NOMO-1 treated with dmso at 0.1 percent for 144 hours (cell line): Measurements from ENCODE around the gene LRRC19.

Source experiments
- DNase-seq: peaks from one replicate; lab custom pipeline; 2025; ENCODE audit not compliant: unreplicated experiment; lab: John Stamatoyannopoulos, UW

LRRC19 gene, protein sequence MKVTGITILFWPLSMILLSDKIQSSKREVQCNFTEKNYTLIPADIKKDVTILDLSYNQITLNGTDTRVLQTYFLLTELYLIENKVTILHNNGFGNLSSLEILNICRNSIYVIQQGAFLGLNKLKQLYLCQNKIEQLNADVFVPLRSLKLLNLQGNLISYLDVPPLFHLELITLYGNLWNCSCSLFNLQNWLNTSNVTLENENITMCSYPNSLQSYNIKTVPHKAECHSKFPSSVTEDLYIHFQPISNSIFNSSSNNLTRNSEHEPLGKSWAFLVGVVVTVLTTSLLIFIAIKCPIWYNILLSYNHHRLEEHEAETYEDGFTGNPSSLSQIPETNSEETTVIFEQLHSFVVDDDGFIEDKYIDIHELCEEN

DNA sequence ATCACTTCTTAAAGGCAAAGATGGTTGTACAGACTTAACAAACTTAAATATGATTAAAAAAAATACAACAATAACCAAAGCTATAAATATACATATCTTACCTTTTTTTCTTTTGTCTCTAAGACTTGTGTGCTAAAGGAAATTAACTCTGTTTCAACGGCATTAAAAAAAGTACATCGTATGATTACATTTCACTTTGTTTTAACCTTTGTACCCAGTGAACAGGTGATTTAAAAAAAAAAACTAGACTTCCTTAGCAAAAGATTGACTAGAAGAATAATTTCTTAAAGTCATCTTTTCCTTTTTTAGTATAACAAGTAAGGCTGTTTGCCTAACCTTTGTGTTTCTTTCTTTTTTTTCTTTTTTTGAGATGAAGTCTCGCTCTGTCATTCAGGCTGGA, at the start of gene LRRC19:
Gene LRRC19 (minus strand): TSS at position 182 of the 400 bp plus-strand sequence. CDS start 5,978 bp downstream, outside the sequence.
- no peak for DNase-seq

DNA sequence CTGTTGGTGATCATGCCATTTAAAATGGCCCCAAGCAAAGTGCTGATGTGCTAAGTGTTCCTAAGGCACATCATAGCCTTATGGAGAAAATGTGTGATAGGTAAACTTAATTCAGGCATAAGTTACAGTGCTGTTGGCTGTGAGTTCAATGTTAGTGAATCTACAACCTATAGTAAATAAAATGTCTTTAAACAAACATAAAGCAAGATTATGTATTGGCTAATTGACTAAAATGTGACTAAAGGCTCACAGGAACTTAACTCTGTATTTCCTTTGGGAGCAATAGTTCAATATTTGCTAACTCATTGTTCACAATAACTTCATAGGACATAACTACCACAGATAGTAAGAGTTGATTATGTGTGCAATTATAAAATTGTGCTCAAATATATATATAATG, 49.4 kb upstream of the LRRC19 start:
- no peak for DNase-seq

DNA sequence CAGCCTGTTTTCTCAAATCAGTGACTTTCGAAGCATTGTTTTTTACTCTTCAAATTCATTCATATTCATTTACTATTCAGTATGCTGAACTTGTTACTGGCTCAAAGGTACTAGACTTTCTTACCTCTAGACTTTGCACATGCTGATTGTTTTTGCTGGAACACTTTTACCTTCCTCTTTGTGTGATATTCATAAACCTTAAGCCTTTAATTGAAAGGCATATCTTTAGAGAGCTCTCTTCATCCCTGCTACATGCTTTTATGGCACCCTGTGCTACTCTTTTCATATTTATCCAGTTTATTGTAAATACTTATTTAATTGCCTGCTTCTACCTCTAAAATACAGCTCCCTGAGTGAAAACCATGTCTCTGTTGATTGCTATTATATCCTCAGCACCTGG, 48.7 kb upstream of the LRRC19 start:
- no peak for DNase-seq

DNA sequence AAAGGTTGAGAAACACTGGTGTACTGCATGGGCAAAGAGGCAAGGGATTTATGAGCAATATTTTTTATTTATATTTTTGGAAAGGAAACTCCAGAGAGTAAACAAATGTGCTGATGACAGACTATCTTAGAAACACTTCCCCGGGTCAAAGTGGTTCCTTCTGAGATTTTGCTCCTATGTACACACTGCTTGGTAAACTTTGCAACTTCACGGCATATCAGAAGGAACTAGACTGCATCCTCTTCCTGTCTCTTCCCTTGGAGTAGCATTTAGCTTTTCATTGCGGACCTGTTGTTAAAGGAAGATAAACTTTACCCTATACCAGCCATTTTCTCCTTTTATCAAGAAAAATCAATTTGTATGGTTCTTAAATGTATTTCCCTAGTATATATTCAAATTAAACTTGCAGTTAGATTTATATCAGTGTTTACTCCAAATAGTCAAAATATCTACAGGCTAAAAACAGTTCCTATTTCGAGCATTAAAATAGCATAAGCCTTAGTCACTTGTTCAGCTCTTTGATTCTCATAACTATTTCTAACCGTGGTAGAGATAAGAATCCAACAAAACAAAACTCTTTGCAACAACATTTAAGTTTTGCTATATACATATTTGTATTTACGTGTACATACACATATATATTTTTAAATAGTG, 48.0 kb upstream of the LRRC19 start:
- no peak for DNase-seq

DNA sequence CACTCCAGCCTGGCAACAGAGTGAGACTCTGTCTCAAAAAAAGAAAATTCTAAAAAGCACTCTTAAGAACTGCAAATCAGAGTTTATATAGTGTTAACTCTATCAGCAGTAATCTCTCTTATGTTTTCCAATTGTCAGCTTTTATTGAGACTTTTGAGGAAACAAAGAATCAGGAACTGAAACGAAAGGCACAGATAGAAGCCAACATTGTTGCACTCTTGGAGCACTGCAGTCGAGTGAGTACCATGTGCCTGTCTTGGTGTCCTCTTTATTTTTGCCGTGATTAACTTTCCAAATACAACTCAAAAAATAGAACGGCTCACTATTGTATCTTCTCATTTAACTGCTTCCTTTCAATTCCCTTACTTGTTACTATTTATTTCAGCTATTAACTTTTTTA, 41.7 kb upstream of the LRRC19 start:
- DNase-seq = no peak

DNA sequence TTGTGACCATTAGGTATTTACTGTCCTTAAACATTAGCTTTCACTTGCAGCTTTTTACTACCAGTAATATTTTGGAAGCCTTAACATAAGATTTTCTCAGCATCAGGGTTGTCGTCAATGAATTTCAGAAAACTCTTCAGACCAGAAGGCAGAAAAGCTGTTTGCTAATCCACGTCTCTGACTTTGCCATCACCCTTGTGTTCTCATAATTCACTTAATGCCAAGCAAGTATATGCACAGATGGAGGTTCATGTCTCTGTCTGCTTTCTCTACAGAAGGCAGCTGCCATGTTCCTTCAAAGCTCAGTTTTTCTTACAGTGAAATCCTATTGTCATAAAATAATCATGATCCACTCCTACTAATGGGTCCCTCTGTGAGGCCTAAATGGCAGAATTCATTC, 37.7 kb upstream of the LRRC19 start:
- no peak for DNase-seq

DNA sequence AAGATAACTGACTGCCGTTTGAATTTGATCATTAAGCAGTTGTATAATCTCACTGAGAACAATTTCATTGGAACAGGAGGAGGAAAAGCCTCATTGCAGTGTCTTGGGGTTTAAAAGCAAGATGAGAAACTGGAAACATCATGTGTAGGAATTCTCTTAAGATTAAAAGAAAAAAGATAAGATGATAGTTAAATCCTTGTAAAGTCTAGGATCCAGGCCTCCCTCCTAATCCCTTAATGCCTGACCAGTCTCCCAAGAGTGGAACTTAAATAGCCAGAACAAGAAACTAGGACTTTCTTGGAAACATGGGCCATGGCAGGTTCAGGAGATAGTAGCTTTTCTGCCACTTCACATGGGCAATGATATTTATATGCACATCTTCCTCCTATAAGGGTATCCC, 37.0 kb upstream of the LRRC19 start:
- DNase-seq = no peak

DNA sequence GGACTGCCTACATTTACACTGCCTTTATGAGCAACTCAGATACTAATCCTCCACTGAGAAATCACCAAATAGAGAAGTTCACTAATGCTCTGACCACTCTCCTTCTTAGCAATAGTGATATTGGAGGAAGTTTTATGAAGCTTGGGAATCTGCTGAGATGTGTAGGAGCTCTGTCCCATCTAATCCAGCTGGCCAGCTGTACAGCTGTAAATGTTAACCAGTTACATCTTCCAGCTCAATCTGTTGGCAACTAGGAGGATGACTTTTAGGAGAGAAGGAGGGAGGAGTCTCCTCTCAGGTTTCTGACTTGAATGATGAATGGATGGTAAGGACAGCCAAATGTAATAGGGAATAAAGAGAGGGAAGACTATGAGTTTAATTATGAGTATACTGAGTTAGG, 36.3 kb upstream of the LRRC19 start:
- no peak for DNase-seq

DNA sequence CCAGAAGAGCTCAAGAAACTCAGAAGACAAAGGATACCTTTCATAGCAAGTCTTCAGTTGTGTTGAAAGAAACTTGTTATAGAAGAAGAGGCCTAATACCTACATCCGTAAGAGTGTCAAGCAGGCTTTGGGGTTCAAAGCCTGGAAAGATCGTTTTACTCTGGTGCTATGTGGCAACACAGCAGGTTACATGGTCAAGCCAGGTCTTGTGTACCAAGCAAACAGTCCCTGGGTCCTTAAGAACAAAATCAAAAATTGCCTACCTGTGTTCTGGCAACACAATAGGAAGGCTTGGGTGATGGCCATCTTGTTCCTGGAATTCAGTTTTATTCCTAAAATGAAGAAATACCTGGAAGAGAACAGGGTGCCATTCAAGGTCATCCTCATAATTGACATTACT, 32.0 kb upstream of the LRRC19 start:
- DNase-seq = no peak

DNA sequence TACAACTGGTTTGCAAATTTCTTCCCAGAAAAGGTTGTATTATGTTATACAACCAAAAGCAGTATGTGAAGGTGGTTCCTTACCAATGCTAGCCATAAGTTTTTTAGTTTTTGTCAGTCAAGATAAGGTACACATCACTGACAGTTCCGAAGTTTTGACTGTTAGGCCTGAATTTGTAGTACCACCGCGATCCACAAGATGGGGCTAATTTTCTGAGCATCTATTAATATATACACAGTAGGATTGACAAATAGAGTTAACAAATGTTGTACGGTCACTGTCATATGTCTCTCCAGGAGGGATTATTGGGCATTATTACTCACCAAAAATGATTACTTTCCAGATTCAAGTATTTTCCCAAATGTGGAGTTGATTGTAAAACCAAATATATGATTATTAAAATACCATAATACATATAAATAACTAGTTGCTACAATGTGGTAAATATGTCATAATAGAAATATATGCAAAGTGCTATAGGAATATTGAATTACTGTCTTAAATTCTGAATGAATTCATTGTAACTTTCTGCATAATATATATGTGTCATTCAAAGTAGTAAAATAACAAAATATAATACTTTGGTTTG, 28.4 kb upstream of the LRRC19 start:
- no peak for DNase-seq

DNA sequence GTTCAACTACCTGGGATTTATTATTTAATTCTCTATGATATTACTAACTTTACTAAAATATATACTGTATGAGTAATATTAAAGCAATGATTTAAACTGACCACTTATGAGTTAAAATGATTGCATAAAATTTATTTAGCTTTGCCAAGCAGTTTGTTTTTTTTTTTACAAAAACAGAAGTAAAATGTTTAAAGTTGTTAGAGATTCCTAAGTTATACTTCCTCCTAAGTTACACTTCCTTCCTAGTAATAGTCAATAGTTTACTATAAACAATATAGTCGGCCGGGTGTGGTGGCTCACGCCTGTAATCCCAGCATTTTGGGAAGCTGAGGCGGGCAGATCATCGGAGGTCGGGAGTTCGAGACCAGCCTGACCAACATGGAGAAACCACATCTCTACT, 23.7 kb upstream of the LRRC19 start:
- DNase-seq = no peak

DNA sequence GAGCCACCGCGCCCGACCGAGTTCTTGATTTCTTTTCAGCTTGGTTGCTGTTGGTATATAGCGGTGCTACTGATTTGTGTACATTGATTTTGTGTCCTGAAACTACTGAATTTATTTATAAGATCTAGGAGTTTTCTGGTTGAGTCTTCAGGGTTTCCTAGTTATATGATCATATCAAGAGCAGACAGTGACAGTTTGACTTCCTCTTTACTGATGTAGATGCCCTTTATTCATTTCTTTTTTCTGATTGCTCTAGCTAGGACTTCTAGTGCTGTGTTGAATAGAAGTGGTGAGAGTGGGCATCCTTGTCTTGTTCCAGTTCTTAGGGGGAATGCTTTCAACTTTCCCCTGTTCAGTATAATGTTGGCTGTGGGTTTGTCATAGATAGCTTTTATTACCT, 17.4 kb upstream of the LRRC19 start:
- no peak for DNase-seq

DNA sequence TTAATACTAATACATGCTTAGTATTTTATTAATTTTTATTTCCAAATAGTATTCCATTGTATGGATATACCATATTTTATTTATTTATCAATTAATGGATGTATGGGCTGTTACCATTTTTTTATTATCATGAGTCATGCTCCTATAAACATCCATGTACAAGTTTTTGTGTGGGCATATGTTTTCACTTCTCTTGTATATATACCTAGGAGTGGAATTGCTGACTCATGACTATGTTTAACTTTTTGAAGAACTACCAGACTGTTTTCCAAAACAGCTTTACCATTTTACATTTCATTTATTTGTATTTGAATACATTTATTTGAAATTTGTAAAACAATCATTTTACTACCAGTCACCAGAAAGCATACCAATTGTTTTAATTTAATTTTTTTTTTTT, 14.1 kb upstream of the LRRC19 start:
- no peak for DNase-seq

DNA sequence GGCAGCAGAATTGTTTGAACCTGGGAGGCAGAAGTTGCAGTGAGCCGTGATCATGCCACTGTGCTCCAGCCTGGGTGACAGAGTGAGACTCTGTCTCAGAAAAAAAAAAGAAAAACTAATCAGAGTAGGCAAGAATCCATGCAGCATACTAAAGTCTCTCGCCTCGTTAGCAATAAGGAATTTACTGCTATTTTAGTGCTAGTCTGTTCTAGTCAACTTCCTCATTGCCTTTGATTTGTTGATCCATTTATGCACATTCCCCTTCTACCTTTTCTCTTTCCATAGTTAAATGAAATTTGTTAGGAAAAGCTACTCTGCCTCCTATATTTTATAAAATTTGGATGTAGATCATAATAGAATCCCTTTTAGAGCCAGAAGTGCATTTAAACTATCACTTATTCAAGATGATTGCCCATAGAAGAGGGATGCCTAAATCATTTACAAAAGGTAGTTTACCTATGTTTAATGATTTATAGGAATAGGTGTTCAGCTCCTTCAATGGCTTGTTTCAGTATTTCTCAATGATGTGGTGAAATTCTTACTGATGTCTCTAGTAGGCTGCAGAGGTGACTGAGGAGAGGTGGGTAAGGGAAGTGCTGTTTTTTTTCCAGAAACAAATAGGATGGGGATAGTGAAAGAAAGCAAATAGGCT, 1.9 kb downstream of the LRRC19 start:
- DNase-seq = no peak

DNA sequence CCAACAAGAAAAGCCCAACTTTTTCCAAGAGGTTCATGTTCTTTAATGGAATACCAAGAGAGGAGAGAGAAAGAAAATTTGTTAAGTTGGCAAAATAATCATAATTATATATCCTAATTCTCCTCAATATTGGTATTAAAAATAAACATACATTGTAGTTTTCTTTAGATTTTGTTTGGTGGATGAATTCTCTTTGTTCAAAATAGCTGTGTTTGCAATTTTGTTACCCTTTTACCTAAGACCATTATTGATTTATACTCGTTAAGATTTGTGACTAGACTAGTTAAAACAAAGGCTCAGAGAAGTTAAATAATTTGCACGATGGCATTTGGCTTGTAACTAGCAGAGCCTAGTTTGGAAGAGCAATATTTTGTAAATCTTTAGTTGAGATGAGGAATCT, 9.7 kb downstream of the LRRC19 start:
- no peak for DNase-seq

DNA sequence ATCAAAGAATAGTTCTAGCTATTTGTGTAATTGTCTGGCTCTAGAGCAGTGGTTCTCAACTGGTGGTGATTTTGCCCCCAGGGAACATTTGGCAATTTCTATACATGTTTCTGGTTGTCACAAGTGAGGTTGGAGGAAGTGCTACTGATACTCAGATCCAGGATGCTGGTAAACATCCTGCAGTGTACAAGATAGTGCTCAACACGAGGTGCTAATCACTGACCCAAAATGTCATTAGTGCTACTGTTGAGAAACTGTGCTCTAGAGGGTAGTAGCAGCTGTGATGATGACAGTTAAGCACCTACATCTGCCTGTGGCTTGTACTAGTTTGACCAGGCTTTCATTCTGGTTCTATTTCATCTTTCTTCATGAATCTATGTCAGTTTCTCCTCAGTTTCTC, 22.1 kb downstream of the LRRC19 start:
- DNase-seq = no peak

DNA sequence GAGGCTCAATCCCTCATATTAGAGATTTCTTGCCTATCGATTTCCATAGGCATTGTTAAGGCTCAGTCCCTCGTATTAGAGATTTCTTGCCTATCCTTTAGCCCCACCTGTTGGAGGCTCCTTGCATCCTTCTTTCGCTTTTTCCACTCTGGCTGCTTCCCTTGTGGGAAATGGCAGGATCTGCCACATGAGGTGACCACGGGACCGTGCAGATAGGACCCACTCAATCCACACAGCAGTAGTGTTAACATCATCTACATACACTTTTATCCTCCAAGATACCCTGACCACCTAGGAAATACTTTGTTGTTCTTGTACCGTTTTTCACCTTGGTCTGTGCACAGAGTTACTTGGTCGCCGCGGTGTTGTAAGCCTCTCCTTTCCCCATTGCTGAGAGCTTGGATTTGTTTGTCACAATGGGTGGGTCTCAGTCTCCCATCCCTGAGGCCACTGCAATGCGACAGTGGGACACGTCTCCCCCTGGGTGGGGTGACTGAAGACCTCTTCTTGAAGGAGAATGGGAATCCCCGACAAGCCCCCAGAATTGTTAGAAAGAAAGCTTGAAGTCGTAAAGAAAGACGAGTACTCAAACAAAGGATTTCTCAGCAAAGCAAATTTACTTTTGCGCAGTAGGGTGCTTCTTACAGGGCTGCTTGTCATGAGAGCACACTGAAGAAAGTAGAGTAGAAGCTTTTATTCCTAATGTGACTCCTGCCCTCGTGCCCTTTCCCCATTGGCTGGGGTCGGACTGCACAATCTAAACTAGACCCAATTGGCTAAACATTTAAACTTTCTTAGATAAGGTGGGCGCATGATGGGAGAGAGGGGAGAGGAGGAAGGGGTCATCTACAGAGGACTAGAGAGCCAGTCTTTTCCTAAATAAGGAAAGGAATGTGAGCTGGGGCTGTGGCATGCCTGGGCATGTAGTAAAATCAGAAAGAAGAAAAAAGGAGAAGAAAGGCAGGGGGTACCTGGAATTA, 29.5 kb downstream of the LRRC19 start:
- no peak for DNase-seq

DNA sequence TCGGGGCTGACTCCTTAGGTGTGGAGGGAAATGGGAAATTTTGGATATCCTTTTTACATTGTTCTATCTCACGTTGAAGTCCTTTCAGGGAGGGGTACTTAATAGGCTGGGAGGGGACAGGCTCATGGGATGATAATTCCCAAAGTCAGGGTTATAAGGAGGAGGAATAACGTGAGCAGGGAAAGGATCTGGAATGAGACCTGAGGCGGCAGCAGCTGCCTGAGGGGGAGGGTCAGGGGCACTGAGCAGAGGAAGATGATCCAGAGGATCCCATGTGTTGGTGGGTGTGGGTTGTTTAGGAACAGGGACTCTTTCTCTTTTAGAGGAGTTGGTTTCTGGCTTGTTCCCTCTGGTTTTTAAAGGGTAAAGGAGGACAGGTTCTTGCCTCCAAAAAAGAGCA, 30.5 kb downstream of the LRRC19 start:
- no peak for DNase-seq

DNA sequence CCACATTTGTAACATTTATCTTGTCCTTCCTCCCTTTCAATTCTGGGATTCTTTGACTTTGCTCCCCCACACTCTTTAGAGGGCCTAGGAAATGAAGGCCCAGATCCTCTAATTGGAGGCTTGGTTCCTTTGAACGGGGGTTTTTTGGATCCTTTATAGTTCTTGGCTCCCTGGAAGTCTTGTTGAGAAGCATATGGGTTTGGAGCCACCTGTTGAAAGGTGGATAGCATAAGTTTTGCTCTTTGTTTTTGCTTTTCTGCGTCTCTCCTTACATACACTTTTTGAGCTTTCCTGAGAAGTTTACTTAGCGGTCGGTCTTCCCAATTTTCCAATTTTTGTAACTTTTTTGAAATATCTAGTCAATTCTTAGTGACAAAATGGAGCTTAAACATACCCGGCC, 31.5 kb downstream of the LRRC19 start:
- no peak for DNase-seq

DNA sequence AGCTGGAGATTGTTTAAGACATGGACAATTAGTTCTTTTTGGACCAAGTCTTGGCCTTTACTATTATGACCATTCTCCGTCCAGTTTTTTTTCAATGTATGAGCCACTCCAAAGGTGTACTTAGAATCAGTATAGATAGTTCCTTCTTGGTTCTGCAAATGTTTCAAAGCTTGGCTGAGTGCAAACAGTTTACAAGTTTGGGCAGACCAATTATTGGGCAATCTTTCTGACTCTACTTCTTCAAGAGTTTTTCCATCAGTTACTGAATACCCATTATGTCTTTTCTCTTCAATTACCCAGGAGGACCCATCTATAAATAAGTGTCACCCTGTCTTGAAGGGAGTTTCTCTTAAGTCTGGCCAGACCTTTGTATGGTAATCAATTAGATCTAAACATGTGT, 33.8 kb downstream of the LRRC19 start:
- DNase-seq = no peak

DNA sequence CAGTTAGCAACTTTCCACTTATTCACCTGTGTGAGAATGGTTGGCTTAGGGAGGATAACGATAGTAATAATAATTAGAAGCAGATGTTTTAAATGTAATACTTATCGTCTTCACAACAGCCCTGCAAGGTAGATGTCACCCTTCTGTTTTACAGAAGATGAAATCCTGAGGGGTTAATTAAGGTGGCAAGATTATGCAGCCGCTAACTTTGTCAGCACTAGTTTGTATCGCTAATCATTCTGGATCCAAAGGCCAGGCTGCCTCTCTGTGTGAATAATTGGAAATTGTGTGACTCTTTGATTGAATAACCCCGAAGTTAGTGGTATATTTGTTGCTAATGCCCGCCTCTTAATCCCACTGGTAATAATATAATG, 48.6 kb downstream of the LRRC19 start:
- DNase-seq = no peak
